ENCODE data around the gene CTDSPL.

- TF ChIP-seq CTCF (IDR thresholded peaks at IDR 0.05) = no peak
- no peak for TF ChIP-seq EZH2 (IDR thresholded peaks at IDR 0.05)
- TF ChIP-seq EZH2phosphoT487 (IDR thresholded peaks at IDR 0.05) = no peak
Measured at GRCh38 chr3:37953707-37954394, 92.2 kb downstream of the CTDSPL start.

Data from neural progenitor cell (in vitro differentiated cells).